ENCODE measurements around the gene RDH5. TPM values are rescaled to one million over a fixed set of nuclear protein-coding genes. Genes with fewer than 3 reads are reported as not detected.

The RDH5 gene
- total RNA-seq, 1 donor from 2014 or later, result 4.4 TPM

GRCh38 chr12:55705782-55706402, 14.3 kb upstream of the RDH5 start:
- H3K4me3 Mint-ChIP-seq (ENCODE audit: unreplicated experiment), result no peak overlapping the region
- no peak overlapping the region for H3K27ac Mint-ChIP-seq (ENCODE audit: unreplicated experiment)
- TF ChIP-seq CTCF (IDR thresholded peaks at IDR 0.05; ENCODE audit: unreplicated experiment), result peak; percentile 47
- H3K27me3 Mint-ChIP-seq (ENCODE audit: unreplicated experiment), result peaks cover 17% of the 10 kb centered on the region
- DNase-seq (ENCODE audit: low spot score), result peak; percentile 40
- peaks cover 12% of the 10 kb centered on the region for H3K4me1 Mint-ChIP-seq (ENCODE audit: unreplicated experiment)
- H3K9me3 Mint-ChIP-seq (ENCODE audit: unreplicated experiment), result no peaks in the 10 kb centered on the region
- H3K36me3 Mint-ChIP-seq (ENCODE audit: low read depth, unreplicated experiment), result peaks cover 7% of the 10 kb centered on the region

GRCh38 chr12:55706568-55707218, 13.5 kb upstream of the RDH5 start:
- Mint-ChIP-seq H3K4me1 (ENCODE audit: unreplicated experiment) (peaks cover 12% of the 10 kb centered on the region), H3K36me3 (ENCODE audit: low read depth, unreplicated experiment) (peaks cover 5% of the 10 kb centered on the region), H3K27ac (ENCODE audit: unreplicated experiment) (no peak overlapping the region), H3K27me3 (ENCODE audit: unreplicated experiment) (peaks cover 17% of the 10 kb centered on the region), H3K4me3 (ENCODE audit: unreplicated experiment) (peak overlapping the region; percentile 80), H3K9me3 (ENCODE audit: unreplicated experiment) (no peaks in the 10 kb centered on the region)
- no peak for TF ChIP-seq CTCF (IDR thresholded peaks at IDR 0.05; ENCODE audit: unreplicated experiment)
- DNase-seq (ENCODE audit: low spot score), result no peak

GRCh38 chr12:55707219-55707671, 12.9 kb upstream of the RDH5 start:
- Mint-ChIP-seq H3K9me3 (ENCODE audit: unreplicated experiment) (no peaks in the 10 kb centered on the region), H3K27me3 (ENCODE audit: unreplicated experiment) (peaks cover 16% of the 10 kb centered on the region), H3K27ac (ENCODE audit: unreplicated experiment) (no peak overlapping the region), H3K4me3 (ENCODE audit: unreplicated experiment) (peak overlapping the region; percentile 80), H3K4me1 (ENCODE audit: unreplicated experiment) (peaks cover 12% of the 10 kb centered on the region), H3K36me3 (ENCODE audit: low read depth, unreplicated experiment) (peaks cover 3% of the 10 kb centered on the region)
- DNase-seq (ENCODE audit: low spot score), result no peak
- no peak for TF ChIP-seq CTCF (IDR thresholded peaks at IDR 0.05; ENCODE audit: unreplicated experiment)

- H3K27ac Mint-ChIP-seq (ENCODE audit: unreplicated experiment), result peak within 1 kb of the TSS; percentile 44
- no peaks in the 10 kb centered on the region for H3K9me3 Mint-ChIP-seq (ENCODE audit: unreplicated experiment)
- TF ChIP-seq CTCF (IDR thresholded peaks at IDR 0.05; ENCODE audit: unreplicated experiment), result no peak
- H3K4me1 Mint-ChIP-seq (ENCODE audit: unreplicated experiment), result peaks cover 12% of the 10 kb centered on the region
- peaks cover 3% of the 10 kb centered on the region for H3K36me3 Mint-ChIP-seq (ENCODE audit: low read depth, unreplicated experiment)
- peak within 1 kb of the TSS; percentile 84 for H3K4me3 Mint-ChIP-seq (ENCODE audit: unreplicated experiment)
- DNase-seq (ENCODE audit: low spot score), result peak; percentile 66
- H3K27me3 Mint-ChIP-seq (ENCODE audit: unreplicated experiment), result peaks cover 15% of the 10 kb centered on the region
These were observed 12.1 kb upstream of the RDH5 start, which contains the start of gene ITGA7 for GRCh38 chr12:55707841-55708694. Gene ITGA7 (minus strand): TSS chr12:55707904. CDS start chr12:55707682, 222 bp downstream.
